ENCODE data around the gene PAX3. TPM values are rescaled to one million over a fixed set of nuclear protein-coding genes. Genes with fewer than 3 reads are reported as not detected.

Gene PAX3
- total RNA-seq, 2 experiments from 2014 or later = not detected

DNA sequence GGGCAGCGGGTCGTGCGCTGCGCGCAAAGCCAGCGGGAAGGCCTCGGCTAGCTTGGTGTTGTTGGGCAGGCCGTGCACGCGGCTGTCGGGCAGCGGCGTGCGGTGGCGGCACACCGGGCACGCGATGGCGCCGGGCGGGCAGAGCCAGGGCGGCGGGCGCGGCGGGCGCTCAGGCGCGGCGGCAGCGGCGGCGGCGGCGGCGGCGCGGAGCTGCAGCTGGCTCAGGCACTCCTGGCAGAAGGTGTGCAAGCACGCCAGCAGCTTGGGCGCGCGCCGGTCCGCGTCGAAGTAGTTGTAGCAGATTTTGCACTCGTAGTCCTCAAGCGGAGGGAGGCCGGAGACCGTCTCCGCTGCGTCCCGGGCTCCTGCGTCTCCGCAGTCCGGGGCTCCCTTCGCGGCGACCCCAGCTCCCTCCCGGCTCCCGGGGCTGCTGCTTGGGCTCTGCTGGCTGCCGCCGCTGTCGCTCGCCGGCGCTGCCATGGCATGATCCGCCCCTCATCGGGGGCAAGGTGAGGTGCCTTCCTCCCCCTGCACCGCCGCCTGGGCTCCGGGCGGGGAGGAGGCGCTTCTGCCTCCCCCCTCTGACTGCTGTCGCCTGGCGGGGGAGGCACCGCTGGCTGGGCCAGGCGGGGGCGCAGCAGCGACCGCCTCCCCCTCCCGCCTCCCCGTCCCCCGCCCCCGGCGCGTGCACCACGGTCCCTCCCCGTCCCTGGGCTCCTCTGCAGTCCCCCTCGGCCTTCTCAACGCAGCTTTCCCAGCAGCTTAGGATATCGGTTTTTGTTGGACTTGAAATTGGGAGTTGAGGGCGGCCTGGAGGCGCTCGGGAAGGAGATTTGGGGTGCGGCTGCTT is 21.0 kb upstream of the PAX3 start:
- Mint-ChIP-seq H3K9me3 (no peaks in the 10 kb centered on the region), H3K4me1 (ENCODE audit: low read depth) (peaks cover 6% of the 10 kb centered on the region), H3K27ac (no peak overlapping the region), H3K36me3 (ENCODE audit: low read depth) (no peaks in the 10 kb centered on the region), H3K27me3 (ENCODE audit: low read depth) (peaks cover 55% of the 10 kb centered on the region), H3K4me3 (peak overlapping the region; percentile 46)
- no peak for DNase-seq
- intact Hi-C loops (cut with micrococcal nuclease) = loop anchor here (2.0 kb wide), 1 partner anchor 337 kb away; the partner anchor contains the start of gene FARSB
- CTCF ChIA-PET = interaction anchor here (0.6 to 2.8 kb wide), 3 partner anchors 9 to 242 kb away, joined by 3 to 23 read pairs (median 4); no protein-coding TSS in a partner anchor

DNA sequence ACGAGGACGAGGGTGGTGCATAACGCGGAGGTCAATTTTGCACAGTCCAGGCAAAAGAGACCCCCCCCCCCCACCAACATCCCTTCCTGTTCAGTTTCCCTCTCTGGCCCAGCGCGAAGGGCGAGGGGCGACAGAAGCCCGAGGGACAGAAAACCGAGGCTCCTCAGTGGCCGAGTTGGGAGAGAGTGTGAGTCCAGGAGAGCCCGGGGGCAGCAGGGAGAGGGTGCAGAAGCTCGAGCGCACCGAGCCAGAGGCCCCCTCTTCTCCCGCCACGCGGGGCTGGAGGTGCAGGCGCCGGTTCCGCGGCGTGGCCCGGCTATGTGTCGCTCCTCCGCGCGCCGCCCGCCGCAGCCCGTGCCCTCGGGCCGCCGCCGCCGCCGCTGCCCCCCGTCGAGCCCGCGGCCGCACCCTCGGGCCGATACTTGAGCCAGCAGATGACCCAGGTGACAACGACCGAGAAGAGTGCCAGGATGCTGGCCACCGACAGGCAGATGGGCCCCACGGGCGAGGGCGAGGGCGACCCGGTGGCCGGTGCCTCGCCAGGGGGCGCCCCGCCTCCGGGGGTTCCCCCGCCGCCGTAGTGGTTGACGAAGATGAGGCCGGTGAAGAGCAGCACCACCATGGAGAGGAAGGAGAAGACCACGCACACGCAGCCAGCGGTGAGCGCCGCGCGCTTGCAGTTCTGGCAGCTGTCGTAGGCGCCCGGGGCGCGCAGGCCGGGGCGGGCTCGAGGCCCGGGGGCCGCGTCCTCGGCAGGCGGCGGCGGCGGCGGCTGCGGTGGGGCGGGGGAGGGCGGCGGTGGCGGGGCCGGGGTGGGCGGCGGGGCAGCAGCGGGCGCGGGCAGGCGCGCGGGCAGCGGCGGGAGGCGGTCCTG is 20.2 kb upstream of the PAX3 start:
- no peak overlapping the region for H3K27ac Mint-ChIP-seq
- H3K36me3 Mint-ChIP-seq (ENCODE audit: low read depth) = no peaks in the 10 kb centered on the region
- H3K4me1 Mint-ChIP-seq (ENCODE audit: low read depth) = peaks cover 6% of the 10 kb centered on the region
- H3K9me3 Mint-ChIP-seq = no peaks in the 10 kb centered on the region
- intact Hi-C loops (cut with micrococcal nuclease) = loop anchor here (1.0 to 2.0 kb wide), 6 partner anchors 104 to 338 kb away; partner anchors contain the start of gene FARSB
- peak; percentile 35 for DNase-seq
- CTCF ChIA-PET = interaction anchor here (0.5 to 2.8 kb wide), 18 partner anchors 8 to 1640 kb away, joined by 3 to 23 read pairs (median 4); no protein-coding TSS in a partner anchor
- peaks cover 59% of the 10 kb centered on the region for H3K27me3 Mint-ChIP-seq (ENCODE audit: low read depth)
- peak overlapping the region; percentile 74 for H3K4me3 Mint-ChIP-seq

DNA sequence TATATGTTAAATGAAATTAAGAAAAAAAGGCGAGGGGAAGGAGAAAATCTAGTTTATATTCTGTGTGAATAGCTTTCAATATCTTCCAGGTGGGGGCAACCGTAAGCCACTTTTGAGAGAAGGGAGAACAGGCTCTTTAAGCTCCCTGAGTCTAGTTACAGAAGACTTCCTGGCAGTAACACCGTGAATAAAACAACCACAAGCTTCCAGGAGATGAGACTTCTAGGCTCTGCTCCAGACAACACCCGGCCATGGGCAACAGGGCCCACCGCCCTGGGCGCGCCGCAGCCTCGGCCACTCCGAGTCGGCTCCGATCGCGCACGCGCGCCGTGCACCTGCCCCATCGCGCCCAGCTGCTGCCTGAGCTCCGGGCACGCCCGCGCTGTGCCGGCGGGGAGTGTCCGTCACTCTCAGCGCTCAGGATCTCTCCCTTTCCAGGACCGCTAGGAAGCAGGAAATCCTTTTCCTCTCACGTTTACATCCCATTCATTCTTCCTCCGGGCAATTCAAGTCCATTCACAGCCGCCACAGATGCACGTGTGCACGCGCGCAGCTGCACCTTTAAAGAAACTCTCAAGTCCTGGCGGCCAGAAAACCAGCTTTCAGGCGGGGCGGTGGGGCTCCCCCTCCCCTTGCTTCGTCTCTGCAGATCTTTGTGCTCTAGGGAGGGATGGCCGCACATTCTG is 19.4 kb upstream of the PAX3 start:
- H3K27me3 Mint-ChIP-seq (ENCODE audit: low read depth) = peaks cover 66% of the 10 kb centered on the region
- intact Hi-C loops (cut with micrococcal nuclease) = loop anchor here (1.0 to 2.0 kb wide), 6 partner anchors 105 to 339 kb away; partner anchors contain the start of gene FARSB
- H3K4me3 Mint-ChIP-seq = peak overlapping the region; percentile 74
- H3K4me1 Mint-ChIP-seq (ENCODE audit: low read depth) = peaks cover 6% of the 10 kb centered on the region
- H3K36me3 Mint-ChIP-seq (ENCODE audit: low read depth) = no peaks in the 10 kb centered on the region
- peak; percentile 58 for DNase-seq
- no peak overlapping the region for H3K27ac Mint-ChIP-seq
- no peaks in the 10 kb centered on the region for H3K9me3 Mint-ChIP-seq
- CTCF ChIA-PET = interaction anchor here (0.5 to 2.8 kb wide), 26 partner anchors 14 to 1639 kb away, joined by 3 to 23 read pairs (median 3); no protein-coding TSS in a partner anchor

DNA sequence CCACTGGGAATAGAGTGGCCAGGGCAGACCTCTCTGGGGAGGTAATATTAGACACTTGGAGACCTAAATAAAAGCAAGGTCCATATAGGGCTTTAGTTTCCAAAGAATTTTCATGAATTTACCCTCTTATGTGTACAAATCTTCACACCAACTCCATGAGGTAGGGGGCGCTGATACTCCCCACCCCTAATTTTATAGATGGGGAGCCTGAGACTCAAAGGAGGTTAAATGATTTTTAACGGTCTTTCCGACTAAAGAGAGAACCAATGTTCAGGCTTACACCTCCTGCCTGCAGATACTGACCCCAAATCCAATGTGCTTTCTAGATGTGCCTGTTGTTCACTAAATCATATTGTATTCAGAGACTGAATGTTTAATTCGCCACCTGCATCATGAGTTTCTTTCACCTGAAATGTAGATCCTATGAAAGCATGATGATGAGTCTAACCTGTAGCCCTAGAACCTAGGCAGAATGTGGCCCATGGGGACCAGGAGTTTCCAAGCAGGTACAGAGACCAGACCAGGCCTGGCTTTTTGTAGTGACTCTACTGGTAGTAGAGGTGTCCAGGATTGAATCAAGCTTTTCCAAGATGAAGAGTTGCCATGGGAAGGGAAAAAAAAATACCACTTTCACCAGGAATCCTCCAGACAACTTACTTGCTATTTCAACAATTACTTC is 16.8 kb upstream of the PAX3 start:
- no peak for DNase-seq
- H3K27ac Mint-ChIP-seq = no peak overlapping the region
- H3K36me3 Mint-ChIP-seq (ENCODE audit: low read depth) = no peaks in the 10 kb centered on the region
- H3K9me3 Mint-ChIP-seq = no peaks in the 10 kb centered on the region
- H3K4me3 Mint-ChIP-seq = no peak overlapping the region
- CTCF ChIA-PET = interaction anchor here (0.6 kb wide), 1 partner anchor 18 kb away, joined by 3 read pairs; no protein-coding TSS in a partner anchor
- peaks cover 69% of the 10 kb centered on the region for H3K27me3 Mint-ChIP-seq (ENCODE audit: low read depth)
- intact Hi-C loops (cut with micrococcal nuclease) = no loop called here
- peaks cover 10% of the 10 kb centered on the region for H3K4me1 Mint-ChIP-seq (ENCODE audit: low read depth)

DNA sequence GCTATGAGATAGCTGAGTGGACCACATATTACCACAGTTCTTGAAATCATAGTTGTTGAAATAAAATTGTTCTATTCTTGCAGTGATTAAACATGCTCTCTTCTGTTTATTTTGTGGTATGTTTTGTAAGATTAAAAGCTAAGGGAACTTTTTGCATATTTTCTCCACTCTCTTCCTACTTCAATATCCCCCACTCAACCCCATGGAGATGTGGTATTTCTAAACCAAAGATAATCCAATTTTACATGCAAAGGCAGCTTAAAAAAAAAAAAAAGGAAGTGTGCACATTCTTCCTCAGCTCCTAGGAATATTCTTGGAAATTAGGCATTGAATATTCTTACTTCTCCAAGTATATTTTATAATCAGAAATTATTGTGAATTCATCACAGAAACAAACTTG is 15.0 kb upstream of the PAX3 start:
- DNase-seq = no peak
- peaks cover 7% of the 10 kb centered on the region for H3K4me1 Mint-ChIP-seq (ENCODE audit: low read depth)
- no peak overlapping the region for H3K27ac Mint-ChIP-seq
- H3K36me3 Mint-ChIP-seq (ENCODE audit: low read depth) = no peaks in the 10 kb centered on the region
- intact Hi-C loops (cut with micrococcal nuclease) = loop anchor here (2.0 kb wide), 1 partner anchor 19 kb away; no protein-coding TSS in a partner anchor
- CTCF ChIA-PET = interaction anchor here (0.7 kb wide), 1 partner anchor 170 kb away, joined by 3 read pairs; no protein-coding TSS in a partner anchor
- H3K27me3 Mint-ChIP-seq (ENCODE audit: low read depth) = peaks cover 80% of the 10 kb centered on the region
- H3K4me3 Mint-ChIP-seq = no peak overlapping the region
- H3K9me3 Mint-ChIP-seq = no peaks in the 10 kb centered on the region

DNA sequence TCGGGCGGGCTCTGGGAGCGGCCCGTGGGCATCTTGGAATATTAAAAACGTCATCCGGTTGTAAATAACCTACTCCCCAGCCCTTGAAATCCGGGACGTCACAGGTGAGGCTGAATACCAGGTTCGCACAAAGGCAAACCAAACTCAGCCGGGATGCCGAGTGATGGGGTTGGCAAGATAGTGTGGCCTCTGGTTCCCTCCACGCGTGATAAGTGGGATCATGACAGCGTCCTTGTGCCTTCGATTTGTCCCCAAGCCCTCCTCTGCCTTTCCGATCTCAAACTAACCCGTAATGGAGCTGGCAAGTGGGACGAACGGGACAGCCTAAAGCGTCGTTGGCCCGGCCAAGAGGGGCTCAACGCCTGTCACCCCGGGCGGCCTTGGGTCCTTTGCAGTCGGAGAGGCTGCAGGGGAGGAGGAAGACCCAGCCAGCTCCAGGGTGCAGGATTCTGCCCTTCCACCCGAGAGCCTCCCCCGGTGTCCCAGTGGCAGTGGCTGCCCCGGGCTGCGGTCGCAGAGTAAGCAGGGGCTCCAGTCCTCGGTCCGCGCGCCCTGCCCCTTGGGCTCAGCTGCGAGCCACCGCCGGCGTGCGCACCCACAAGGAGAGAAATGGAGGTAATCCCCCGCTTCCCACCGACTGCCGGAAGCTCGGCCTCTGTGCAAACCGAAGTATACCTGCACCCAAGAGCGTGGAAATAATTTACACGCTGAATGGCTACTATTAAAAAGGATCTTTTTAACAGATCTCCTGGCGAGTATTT is 13.4 kb upstream of the PAX3 start:
- intact Hi-C loops (cut with micrococcal nuclease) = loop anchor here (1.0 to 2.0 kb wide), 2 partner anchors 10 to 17 kb away; no protein-coding TSS in a partner anchor
- Mint-ChIP-seq H3K36me3 (ENCODE audit: low read depth) (no peaks in the 10 kb centered on the region), H3K4me3 (no peak overlapping the region), H3K27me3 (ENCODE audit: low read depth) (peaks cover 87% of the 10 kb centered on the region), H3K9me3 (peaks cover 2% of the 10 kb centered on the region), H3K27ac (no peak overlapping the region), H3K4me1 (ENCODE audit: low read depth) (peaks cover 8% of the 10 kb centered on the region)
- no peak for DNase-seq
- CTCF ChIA-PET = no interaction called here

DNA sequence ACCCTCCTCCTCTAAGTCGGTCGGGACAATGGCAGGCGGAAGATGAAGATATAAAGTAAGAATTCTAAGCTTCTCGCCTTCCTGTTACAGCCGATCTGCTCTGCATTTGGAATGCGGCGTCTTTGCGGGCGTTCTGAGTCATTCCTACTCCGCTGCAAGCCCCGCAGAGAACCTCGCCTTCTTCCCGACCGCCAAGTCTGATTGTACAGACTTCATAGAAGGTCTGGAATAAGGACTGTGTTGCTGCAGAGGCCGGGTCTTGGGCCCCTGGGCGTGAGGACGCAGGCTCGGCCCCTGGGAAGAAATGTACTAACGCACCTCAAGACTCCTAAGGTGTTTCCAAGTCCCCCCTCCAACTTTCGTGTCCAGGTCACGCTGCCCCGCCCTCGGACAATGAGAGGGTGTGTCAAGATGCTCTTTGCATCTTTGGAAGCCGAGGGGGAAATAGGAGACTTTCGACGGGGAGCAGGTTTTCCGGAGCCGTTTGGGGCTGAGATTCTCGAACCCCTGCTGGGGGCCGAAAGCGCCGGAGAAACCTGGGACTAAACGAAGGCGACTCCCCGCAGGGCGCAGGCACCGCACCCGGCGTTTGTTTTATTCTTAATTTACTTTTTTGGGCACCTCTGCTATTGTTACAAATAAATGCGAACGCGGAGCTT is 12.7 kb upstream of the PAX3 start:
- no peak overlapping the region for H3K4me3 Mint-ChIP-seq
- H3K36me3 Mint-ChIP-seq (ENCODE audit: low read depth) = no peaks in the 10 kb centered on the region
- intact Hi-C loops (cut with micrococcal nuclease) = no loop called here
- DNase-seq = no peak
- peaks cover 86% of the 10 kb centered on the region for H3K27me3 Mint-ChIP-seq (ENCODE audit: low read depth)
- CTCF ChIA-PET = interaction anchor here (1.5 kb wide), 1 partner anchor 8 kb away, joined by 4 read pairs; a partner anchor contains a TSS
- H3K9me3 Mint-ChIP-seq = peaks cover 2% of the 10 kb centered on the region
- no peak overlapping the region for H3K27ac Mint-ChIP-seq
- H3K4me1 Mint-ChIP-seq (ENCODE audit: low read depth) = peaks cover 10% of the 10 kb centered on the region

DNA sequence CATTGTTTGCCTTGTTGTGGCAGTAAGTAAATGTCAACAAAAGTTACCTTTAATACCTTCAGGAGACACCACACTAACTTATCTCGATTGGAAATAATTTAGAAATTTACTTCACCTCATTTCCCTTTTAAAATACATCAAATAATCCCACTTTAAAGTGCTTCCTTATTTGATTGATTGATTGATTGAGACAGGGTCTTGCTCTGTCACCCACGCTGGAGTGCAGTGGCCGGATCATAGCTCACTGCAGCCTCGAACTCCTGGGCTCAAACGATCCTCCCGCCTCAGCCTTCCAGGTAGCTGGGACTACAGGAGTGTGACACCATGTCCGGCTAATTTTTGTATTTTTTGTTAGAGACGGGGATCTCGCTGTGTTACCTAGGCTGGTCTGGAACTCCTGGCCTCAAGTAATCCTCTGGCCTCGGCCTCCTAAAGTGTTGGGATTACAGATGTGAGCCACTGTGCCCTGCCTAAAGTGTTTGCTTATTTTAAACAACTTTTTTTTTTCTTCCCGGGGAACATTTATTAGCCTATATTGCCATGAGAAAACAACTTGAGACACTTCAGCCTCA is 12.0 kb upstream of the PAX3 start:
- H3K36me3 Mint-ChIP-seq (ENCODE audit: low read depth) = no peaks in the 10 kb centered on the region
- H3K9me3 Mint-ChIP-seq = peaks cover 2% of the 10 kb centered on the region
- H3K27ac Mint-ChIP-seq = no peak overlapping the region
- DNase-seq = no peak
- intact Hi-C loops (cut with micrococcal nuclease) = no loop called here
- peaks cover 14% of the 10 kb centered on the region for H3K4me1 Mint-ChIP-seq (ENCODE audit: low read depth)
- no peak overlapping the region for H3K4me3 Mint-ChIP-seq
- peaks cover 86% of the 10 kb centered on the region for H3K27me3 Mint-ChIP-seq (ENCODE audit: low read depth)
- CTCF ChIA-PET = interaction anchor here (1.5 kb wide), 1 partner anchor 9 kb away, joined by 4 read pairs; a partner anchor contains a TSS

DNA sequence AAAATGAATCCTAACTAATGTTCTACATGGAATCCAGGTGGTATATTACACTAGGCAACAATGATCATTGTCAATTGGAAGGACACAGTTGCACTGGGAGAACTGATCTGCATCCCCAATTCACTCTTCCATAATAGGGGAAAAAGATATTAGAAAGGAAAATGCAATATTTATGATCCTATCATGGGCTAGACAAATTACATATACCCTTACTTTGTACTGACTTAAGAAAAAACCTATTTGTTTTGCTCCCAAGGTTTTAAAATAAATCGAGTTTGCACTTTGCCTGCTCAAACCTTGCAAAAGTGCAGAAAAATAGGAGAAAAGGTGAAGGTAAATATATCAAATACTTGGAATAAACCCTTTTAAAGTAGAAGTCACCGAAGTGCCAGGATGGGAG is 11.0 kb upstream of the PAX3 start:
- Mint-ChIP-seq H3K27ac (no peak overlapping the region), H3K4me1 (ENCODE audit: low read depth) (peaks cover 23% of the 10 kb centered on the region), H3K27me3 (ENCODE audit: low read depth) (peaks cover 83% of the 10 kb centered on the region), H3K4me3 (no peak overlapping the region), H3K9me3 (peaks cover 2% of the 10 kb centered on the region), H3K36me3 (ENCODE audit: low read depth) (no peaks in the 10 kb centered on the region)
- intact Hi-C loops (cut with micrococcal nuclease) = no loop called here
- CTCF ChIA-PET = no interaction called here
- DNase-seq = no peak

DNA sequence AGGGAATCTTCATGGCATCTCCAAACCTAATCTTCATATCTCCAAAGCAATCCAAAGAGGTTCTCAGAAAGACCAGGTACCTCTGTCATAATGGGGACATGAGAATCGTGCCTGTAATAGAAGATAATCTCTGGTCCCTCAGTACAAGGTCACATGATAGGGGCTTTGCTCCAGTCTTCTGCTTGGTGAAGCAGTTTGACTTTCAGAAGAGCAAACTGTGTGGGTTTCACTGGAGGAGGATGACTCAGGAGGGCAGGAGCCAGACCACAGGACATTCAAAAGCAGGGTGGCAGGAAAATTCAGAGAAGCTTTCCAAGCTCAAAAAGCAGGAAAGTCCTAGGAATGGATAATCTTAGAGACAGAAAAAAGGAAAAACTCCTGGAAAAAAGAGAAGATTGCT is 10.6 kb upstream of the PAX3 start:
- Mint-ChIP-seq H3K27me3 (ENCODE audit: low read depth) (peaks cover 83% of the 10 kb centered on the region), H3K4me1 (ENCODE audit: low read depth) (peaks cover 27% of the 10 kb centered on the region), H3K27ac (no peak overlapping the region), H3K4me3 (no peak overlapping the region), H3K36me3 (ENCODE audit: low read depth) (no peaks in the 10 kb centered on the region), H3K9me3 (peaks cover 2% of the 10 kb centered on the region)
- intact Hi-C loops (cut with micrococcal nuclease) = no loop called here
- CTCF ChIA-PET = no interaction called here
- DNase-seq = no peak

All from activated naive CD4-positive, alpha-beta T cell treated with anti-CD3 and anti-CD28 coated beads for 36 hours (primary cell).